ENCODE results near the gene RBM4. TPM values are rescaled to one million over a fixed set of nuclear protein-coding genes. Genes with fewer than 3 reads are reported as not detected.

The RBM4 gene
- total RNA-seq, 4 donors from 2014 or later, result 66.5 to 193 (median 68.8) TPM

DNA sequence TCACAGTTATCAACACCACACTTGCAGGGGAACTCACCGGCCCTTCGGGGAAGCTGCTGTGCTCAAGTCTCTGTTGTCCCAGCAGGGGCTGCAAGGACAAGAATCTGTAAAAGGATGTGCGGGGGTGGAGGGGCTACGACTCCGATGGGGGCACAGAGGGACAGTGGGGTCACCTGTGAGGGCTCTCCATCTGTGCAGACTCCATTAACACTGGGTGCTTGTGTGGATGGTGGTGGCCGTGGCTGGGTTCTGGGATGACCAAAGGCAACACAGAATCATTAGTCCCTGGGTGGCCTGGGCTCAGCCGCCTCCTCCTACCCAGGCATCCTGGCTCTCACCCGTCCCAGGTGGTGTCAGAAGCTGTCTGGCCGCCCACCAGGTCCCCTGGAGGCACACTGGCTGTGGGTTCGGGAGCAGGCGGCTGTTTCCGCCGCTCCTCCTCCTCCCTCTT is 49.4 kb downstream of the RBM4 start:
- 80 to 91% methylated on average over 2 to 13 of the region's 13 CpGs for WGBS, 2 donors (ENCODE audit: low coverage in 1 of 2)
- intact Hi-C loops (cut with DNase I; ENCODE audit: low total_unique reads) (no loop called here), in situ Hi-C loops (cut with MboI; ENCODE audit: low pct_ligation_motif_present in 1 of 4, low pct_unique_long_range_greater_than_20kb in 1 of 4, low sequenced_read_pairs in 3 of 4) (loop anchor here in 2 of 4 donors (10.0 kb wide), 2 partner anchors 263 to 283 kb away; partner anchors contain the start of gene NPAS4 (in 1 of the 2))
- Histone ChIP-seq H3K36me3 (no peaks in the 10 kb centered on the region), H3K4me1 (no peaks in the 10 kb centered on the region), H3K27me3 (no peaks in the 10 kb centered on the region), H3K4me3 (no peak overlapping the region), H3K27ac (no peak overlapping the region), H3K9me3 (no peaks in the 10 kb centered on the region)
- no peak for DNase-seq
- TF ChIP-seq, protein P1, sequence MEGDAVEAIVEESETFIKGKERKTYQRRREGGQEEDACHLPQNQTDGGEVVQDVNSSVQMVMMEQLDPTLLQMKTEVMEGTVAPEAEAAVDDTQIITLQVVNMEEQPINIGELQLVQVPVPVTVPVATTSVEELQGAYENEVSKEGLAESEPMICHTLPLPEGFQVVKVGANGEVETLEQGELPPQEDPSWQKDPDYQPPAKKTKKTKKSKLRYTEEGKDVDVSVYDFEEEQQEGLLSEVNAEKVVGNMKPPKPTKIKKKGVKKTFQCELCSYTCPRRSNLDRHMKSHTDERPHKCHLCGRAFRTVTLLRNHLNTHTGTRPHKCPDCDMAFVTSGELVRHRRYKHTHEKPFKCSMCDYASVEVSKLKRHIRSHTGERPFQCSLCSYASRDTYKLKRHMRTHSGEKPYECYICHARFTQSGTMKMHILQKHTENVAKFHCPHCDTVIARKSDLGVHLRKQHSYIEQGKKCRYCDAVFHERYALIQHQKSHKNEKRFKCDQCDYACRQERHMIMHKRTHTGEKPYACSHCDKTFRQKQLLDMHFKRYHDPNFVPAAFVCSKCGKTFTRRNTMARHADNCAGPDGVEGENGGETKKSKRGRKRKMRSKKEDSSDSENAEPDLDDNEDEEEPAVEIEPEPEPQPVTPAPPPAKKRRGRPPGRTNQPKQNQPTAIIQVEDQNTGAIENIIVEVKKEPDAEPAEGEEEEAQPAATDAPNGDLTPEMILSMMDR (IDR thresholded peaks at IDR 0.05), result no peak
- TF ChIP-seq EP300 (IDR thresholded peaks at IDR 0.05; ENCODE audit: low read depth) (no peak), POLR2A (IDR thresholded peaks at IDR 0.05) (no peak), POLR2AphosphoS5 (IDR thresholded peaks at IDR 0.05) (no peak)

DNA sequence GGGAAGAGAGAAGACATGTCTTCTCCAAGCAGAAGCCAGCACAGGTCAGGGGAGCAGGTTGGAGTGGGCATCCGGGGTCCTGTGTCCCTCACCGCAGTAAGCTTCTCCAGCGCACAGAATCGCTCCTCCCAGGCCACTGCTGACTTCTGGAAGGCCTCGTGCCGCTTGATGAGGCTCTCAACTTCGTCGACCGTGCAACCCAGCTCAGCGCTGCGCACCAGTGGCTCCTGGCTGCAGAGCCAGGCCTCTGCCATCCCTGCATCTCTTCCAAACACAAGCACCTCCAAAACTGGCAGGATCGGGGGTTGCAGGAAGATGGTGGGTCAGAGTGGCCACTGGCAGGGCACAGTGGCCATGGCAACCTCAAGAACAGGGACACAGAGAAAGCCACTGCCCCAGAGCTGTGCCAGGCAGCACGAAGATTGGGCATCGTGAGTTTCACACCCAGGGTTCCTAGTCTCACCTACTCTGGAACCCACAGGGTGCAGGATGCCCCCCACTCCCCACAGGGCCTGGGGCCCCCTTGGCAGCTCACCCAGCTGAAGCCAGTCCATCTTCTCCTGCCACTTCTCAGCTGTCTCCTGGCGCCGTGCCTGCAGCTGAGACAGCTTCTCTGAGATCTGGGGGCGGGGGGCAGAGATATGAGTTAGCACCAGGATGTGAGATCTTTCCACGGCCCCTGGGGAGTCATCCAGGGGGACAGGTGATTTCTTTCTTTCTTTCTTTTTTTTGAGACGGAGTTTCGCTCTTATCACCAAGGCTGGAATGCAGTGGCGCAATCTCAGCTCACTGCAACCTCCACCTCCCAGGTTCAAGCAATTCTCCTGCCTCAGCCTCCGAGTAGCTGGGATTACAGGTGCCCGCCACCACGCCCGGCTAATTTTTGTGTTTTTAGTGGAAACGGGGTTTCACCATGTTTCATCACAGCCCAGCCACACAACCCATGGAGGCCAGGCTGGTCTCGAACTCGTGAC is 50.3 kb downstream of the RBM4 start:
- H3K9me3 ChIP-seq, result no peaks in the 10 kb centered on the region
- in situ Hi-C loops (cut with MboI; ENCODE audit: low pct_ligation_motif_present in 1 of 4, low pct_unique_long_range_greater_than_20kb in 1 of 4, low sequenced_read_pairs in 3 of 4) (loop anchor here in 2 of 4 donors (10.0 kb wide), 2 partner anchors 264 to 284 kb away; partner anchors contain the start of gene NPAS4 (in 1 of the 2)), intact Hi-C loops (cut with DNase I; ENCODE audit: low total_unique reads) (no loop called here)
- no peaks in the 10 kb centered on the region for H3K27me3 ChIP-seq
- TF ChIP-seq POLR2A (IDR thresholded peaks at IDR 0.05) (no peak), EP300 (IDR thresholded peaks at IDR 0.05; ENCODE audit: low read depth) (no peak), POLR2AphosphoS5 (IDR thresholded peaks at IDR 0.05) (no peak)
- TF ChIP-seq, protein P1 (IDR thresholded peaks at IDR 0.05), result no peak
- H3K27ac ChIP-seq, result no peak overlapping the region
- no peak for DNase-seq
- 82% methylated on average over 28 of the region's 28 CpGs; no CpG with 5 or more reads in 1 of the 2 donors for WGBS, 2 donors (ENCODE audit: low coverage in 1 of 2)
- no peak overlapping the region for H3K4me3 ChIP-seq
- no peaks in the 10 kb centered on the region for H3K36me3 ChIP-seq
- no peaks in the 10 kb centered on the region for H3K4me1 ChIP-seq

DNA sequence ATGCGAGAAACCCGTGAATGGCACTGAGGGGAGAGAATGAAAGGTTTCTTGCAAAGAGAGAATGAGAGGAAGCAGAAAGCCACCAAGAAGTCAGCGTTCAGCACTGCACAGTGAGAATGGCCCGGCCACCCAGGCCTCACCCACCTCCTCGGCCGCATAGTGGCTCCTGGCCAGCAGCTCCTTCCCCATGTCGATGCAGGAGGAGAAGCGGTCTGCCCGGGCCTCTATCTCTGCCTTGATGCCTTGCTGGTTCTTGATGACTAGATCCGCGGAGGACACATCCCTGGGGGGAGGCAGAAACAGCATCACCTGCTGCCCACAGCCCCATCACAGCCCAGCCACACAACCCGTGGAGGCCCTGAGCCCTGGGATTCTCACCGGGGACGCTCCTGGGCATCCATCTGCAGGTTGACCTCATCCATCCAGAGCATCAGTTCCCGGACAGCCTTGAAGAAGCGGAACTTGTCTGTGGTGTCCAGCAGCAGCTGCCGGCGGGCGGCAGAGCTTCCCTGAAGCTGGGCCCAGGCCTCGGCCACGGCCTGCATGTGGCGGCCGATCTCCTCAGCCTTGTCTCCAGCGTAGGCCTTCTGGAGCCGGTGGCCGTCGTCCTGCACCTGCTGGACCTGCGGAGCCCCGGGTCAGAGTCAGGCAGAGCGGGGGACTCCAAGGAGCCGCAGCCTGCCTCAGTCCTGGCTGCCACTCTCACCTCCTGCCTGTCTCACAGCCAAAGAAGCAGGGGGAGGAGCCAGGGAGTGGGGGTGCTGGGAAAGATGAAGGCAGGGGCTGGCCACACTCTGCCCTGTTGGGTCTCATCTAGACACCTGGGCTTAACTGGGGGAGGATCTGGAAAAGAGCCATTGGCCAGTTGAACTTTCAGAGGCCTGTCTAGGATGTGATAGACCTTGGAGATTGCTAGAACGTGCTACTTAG is 51.4 kb downstream of the RBM4 start:
- Histone ChIP-seq H3K9me3 (no peaks in the 10 kb centered on the region), H3K27ac (no peak overlapping the region), H3K4me3 (no peak overlapping the region), H3K36me3 (no peaks in the 10 kb centered on the region), H3K27me3 (no peaks in the 10 kb centered on the region), H3K4me1 (peaks cover 0 to 2% (median 0%) of the 10 kb centered on the region in 4 donors)
- intact Hi-C loops (cut with DNase I; ENCODE audit: low total_unique reads), result no loop called here
- TF ChIP-seq POLR2AphosphoS5 (IDR thresholded peaks at IDR 0.05) (no peak), EP300 (IDR thresholded peaks at IDR 0.05; ENCODE audit: low read depth) (no peak), POLR2A (IDR thresholded peaks at IDR 0.05) (no peak)
- TF ChIP-seq, protein P1 (IDR thresholded peaks at IDR 0.05), result no peak
- 80 to 90% methylated on average over 1 to 32 of the region's 32 CpGs for WGBS, 2 donors (ENCODE audit: low coverage in 1 of 2)
- in situ Hi-C loops (cut with MboI; ENCODE audit: low pct_ligation_motif_present in 1 of 4, low pct_unique_long_range_greater_than_20kb in 1 of 4, low sequenced_read_pairs in 3 of 4), result loop anchor here (5.0 to 10.0 kb wide), 4 partner anchors 142 to 285 kb away; partner anchors contain the start of gene NPAS4 (in 1 of the 4)
- DNase-seq, result no peak

All from transverse colon (tissue), 4 donors.